NB4 (cell line): Measurements from ENCODE around the gene CDC42BPA.

Experiments used
- MYC ChIP-seq: IDR thresholded peaks from 2 replicates; pipeline ENCODE4 v1.6.1; 2011; ENCODE audit warnings: low read depth, low read length
- POLR2A ChIP-seq: IDR thresholded peaks from 2 replicates; pipeline ENCODE4 v1.6.1; 2011; ENCODE audit warnings: mild to moderate bottlenecking; ENCODE audit not compliant: insufficient read length; ENCODE audit errors: extremely low read depth
- TF ChIP-seq, protein P1 (sequence below): IDR thresholded peaks from one replicate; pipeline ENCODE4 v1.5.1; 2012; ENCODE audit warnings: low read depth, low read length

DNA sequence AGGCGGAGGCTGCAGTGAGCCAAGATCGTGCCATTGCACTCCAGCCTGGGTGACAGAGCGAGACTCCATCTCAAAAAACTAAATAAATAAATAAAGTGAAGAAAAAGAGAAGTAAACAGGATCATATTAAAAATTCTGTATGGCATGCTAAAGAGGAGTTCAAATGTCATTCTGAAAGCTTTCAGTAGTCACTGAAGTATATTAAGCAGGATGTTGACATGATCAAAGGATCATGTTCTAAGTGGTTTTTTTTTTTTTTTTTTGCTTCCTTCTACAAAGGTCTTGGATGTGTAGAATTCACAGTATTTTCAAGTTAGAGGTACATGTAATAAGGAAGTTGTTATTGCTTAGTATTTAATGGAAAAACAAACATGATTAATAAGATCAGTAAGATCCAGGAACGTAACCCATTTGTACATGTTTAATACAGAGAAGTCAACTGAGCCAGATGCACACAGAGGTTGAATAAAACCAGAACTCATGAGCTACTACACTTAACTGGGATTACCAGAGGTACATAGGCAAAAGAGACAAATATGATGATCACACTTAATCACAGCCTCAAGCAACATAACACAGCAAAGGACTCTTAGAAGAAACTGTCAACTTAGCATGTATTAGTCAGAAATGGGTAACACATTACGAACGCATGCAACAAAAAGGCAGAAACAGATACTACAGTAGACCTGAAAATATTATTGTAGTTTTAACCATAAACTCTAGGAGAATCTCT is 12.2 kb downstream of the CDC42BPA start:
- no peak for TF ChIP-seq POLR2A
- TF ChIP-seq, protein P1, sequence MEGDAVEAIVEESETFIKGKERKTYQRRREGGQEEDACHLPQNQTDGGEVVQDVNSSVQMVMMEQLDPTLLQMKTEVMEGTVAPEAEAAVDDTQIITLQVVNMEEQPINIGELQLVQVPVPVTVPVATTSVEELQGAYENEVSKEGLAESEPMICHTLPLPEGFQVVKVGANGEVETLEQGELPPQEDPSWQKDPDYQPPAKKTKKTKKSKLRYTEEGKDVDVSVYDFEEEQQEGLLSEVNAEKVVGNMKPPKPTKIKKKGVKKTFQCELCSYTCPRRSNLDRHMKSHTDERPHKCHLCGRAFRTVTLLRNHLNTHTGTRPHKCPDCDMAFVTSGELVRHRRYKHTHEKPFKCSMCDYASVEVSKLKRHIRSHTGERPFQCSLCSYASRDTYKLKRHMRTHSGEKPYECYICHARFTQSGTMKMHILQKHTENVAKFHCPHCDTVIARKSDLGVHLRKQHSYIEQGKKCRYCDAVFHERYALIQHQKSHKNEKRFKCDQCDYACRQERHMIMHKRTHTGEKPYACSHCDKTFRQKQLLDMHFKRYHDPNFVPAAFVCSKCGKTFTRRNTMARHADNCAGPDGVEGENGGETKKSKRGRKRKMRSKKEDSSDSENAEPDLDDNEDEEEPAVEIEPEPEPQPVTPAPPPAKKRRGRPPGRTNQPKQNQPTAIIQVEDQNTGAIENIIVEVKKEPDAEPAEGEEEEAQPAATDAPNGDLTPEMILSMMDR: no peak
- no peak for TF ChIP-seq MYC
